ENCODE results near the gene SEMA4D.

Gene SEMA4D

GRCh38 chr9:89478821-89479668, 18.9 kb downstream of the SEMA4D start:
- Histone ChIP-seq H3K27me3 (ENCODE audit: low read depth, low read length) (no peaks in the 10 kb centered on the region), H4K20me1 (ENCODE audit: insufficient read depth, low read length) (no peaks in the 10 kb centered on the region), H3K4me1 (ENCODE audit: low read length) (peaks cover 7% of the 10 kb centered on the region), H3K9ac (ENCODE audit: low read length) (no peak overlapping the region), H3K9me3 (ENCODE audit: insufficient read depth, low read length) (no peaks in the 10 kb centered on the region), H3K36me3 (replicated peaks; ENCODE audit: low read depth, low read length) (peaks cover 3% of the 10 kb centered on the region), H3K79me2 (ENCODE audit: low read length) (peaks cover 11% of the 10 kb centered on the region), H3K27ac (ENCODE audit: low read length) (no peak overlapping the region), H3K4me2 (ENCODE audit: low read length) (no peak overlapping the region), H2AFZ (ENCODE audit: low read depth, low read length) (no peak overlapping the region), H3K4me3 (ENCODE audit: low read length) (no peak overlapping the region)
- TF ChIP-seq CTCF (IDR thresholded peaks at IDR 0.05; ENCODE audit: low read depth, low read length), result no peak
- TF ChIP-seq EZH2phosphoT487 (IDR thresholded peaks at IDR 0.05; ENCODE audit: low read depth), result no peak

GRCh38 chr9:89477811-89478630, 19.9 kb downstream of the SEMA4D start:
- no peaks in the 10 kb centered on the region for H4K20me1 ChIP-seq (ENCODE audit: insufficient read depth, low read length)
- H3K9ac ChIP-seq (ENCODE audit: low read length), result no peak overlapping the region
- H3K36me3 ChIP-seq (replicated peaks; ENCODE audit: low read depth, low read length), result peaks cover 3% of the 10 kb centered on the region
- no peak overlapping the region for H3K4me3 ChIP-seq (ENCODE audit: low read length)
- no peaks in the 10 kb centered on the region for H3K27me3 ChIP-seq (ENCODE audit: low read depth, low read length)
- H2AFZ ChIP-seq (ENCODE audit: low read depth, low read length), result no peak overlapping the region
- H3K79me2 ChIP-seq (ENCODE audit: low read length), result peaks cover 2% of the 10 kb centered on the region
- TF ChIP-seq CTCF (IDR thresholded peaks at IDR 0.05; ENCODE audit: low read depth, low read length) (no peak), EZH2phosphoT487 (IDR thresholded peaks at IDR 0.05; ENCODE audit: low read depth) (no peak)
- no peak overlapping the region for H3K4me2 ChIP-seq (ENCODE audit: low read length)
- no peak overlapping the region for H3K27ac ChIP-seq (ENCODE audit: low read length)
- H3K4me1 ChIP-seq (ENCODE audit: low read length), result peaks cover 7% of the 10 kb centered on the region
- H3K9me3 ChIP-seq (ENCODE audit: insufficient read depth, low read length), result no peaks in the 10 kb centered on the region

GRCh38 chr9:89477384-89477783, 20.5 kb downstream of the SEMA4D start:
- no peak overlapping the region for H3K27ac ChIP-seq (ENCODE audit: low read length)
- no peak overlapping the region for H3K9ac ChIP-seq (ENCODE audit: low read length)
- H3K4me1 ChIP-seq (ENCODE audit: low read length), result peaks cover 7% of the 10 kb centered on the region
- H3K27me3 ChIP-seq (ENCODE audit: low read depth, low read length), result no peaks in the 10 kb centered on the region
- TF ChIP-seq CTCF (IDR thresholded peaks at IDR 0.05; ENCODE audit: low read depth, low read length), result no peak
- no peak for TF ChIP-seq EZH2phosphoT487 (IDR thresholded peaks at IDR 0.05; ENCODE audit: low read depth)
- no peak overlapping the region for H2AFZ ChIP-seq (ENCODE audit: low read depth, low read length)
- H3K4me3 ChIP-seq (ENCODE audit: low read length), result no peak overlapping the region
- H3K4me2 ChIP-seq (ENCODE audit: low read length), result no peak overlapping the region
- no peaks in the 10 kb centered on the region; the same call in 1 of the 2 replicates for H3K79me2 ChIP-seq (ENCODE audit: low read length)
- H3K36me3 ChIP-seq (replicated peaks; ENCODE audit: low read depth, low read length), result peaks cover 3% of the 10 kb centered on the region
- no peaks in the 10 kb centered on the region for H4K20me1 ChIP-seq (ENCODE audit: insufficient read depth, low read length)
- H3K9me3 ChIP-seq (ENCODE audit: insufficient read depth, low read length), result no peaks in the 10 kb centered on the region

- peaks cover 3% of the 10 kb centered on the region for H3K36me3 ChIP-seq (replicated peaks; ENCODE audit: low read depth, low read length)
- H2AFZ ChIP-seq (ENCODE audit: low read depth, low read length), result no peak overlapping the region
- no peak overlapping the region for H3K27ac ChIP-seq (ENCODE audit: low read length)
- H3K9me3 ChIP-seq (ENCODE audit: insufficient read depth, low read length), result no peaks in the 10 kb centered on the region
- peaks cover 7% of the 10 kb centered on the region for H3K4me1 ChIP-seq (ENCODE audit: low read length)
- 0 out of 2 replicates have a peak, but pooled peaks cover 2% of the 10 kb centered on the region for H4K20me1 ChIP-seq (ENCODE audit: insufficient read depth, low read length)
- no peaks in the 10 kb centered on the region for H3K27me3 ChIP-seq (ENCODE audit: low read depth, low read length)
- no peak overlapping the region for H3K4me3 ChIP-seq (ENCODE audit: low read length)
- no peak overlapping the region for H3K4me2 ChIP-seq (ENCODE audit: low read length)
- no peaks in the 10 kb centered on the region for H3K79me2 ChIP-seq (ENCODE audit: low read length)
- H3K9ac ChIP-seq (ENCODE audit: low read length), result no peak overlapping the region
- TF ChIP-seq EZH2phosphoT487 (IDR thresholded peaks at IDR 0.05; ENCODE audit: low read depth) (no peak), CTCF (IDR thresholded peaks at IDR 0.05; ENCODE audit: low read depth, low read length) (no peak)
Measured at GRCh38 chr9:89476546-89476945, 21.4 kb downstream of the SEMA4D start.
